GM18499 (cell line): ENCODE measurements around the gene TRAPPC1.
A peak's percentile ranks its signal among the peaks of the same experiment; 100 is the strongest.
"Not testable (repeated sequence)": the region's sequence is repeated elsewhere in the genome, so short reads cannot be mapped to it uniquely, and the experiment has no call there.

Experiments used
- ATAC-seq: cut with Tn5 transposase; IDR thresholded peaks from one replicate; pipeline ENCODE4 v1.9.1; 2021; ENCODE audit warnings: moderate number of reproducible peaks; ENCODE audit not compliant: insufficient read depth, unreplicated experiment

TRAPPC1 gene

GRCh38 chr17:7931709-7932482 lies at the start of gene TRAPPC1, which contains the start of gene CNTROB:
TRAPPC1 (minus strand) TSS chr17:7931946; CDS start chr17:7931829, 117 bp downstream.
CNTROB (plus strand) TSS chr17:7932206; CDS start chr17:7933080, 874 bp downstream.
- ATAC-seq: peak; percentile 90

- no peak for ATAC-seq
Observed at GRCh38 chr17:7977805-7978204, 46.1 kb upstream of the TRAPPC1 start.

- ATAC-seq: no peak
Observed at GRCh38 chr17:7977039-7977438, 45.3 kb upstream of the TRAPPC1 start.

GRCh38 chr17:7974638-7975131 lies 42.9 kb upstream of the TRAPPC1 start:
- no peak for ATAC-seq

GRCh38 chr17:7972131-7972785 lies 40.5 kb upstream of the TRAPPC1 start:
- no peak for ATAC-seq

GRCh38 chr17:7971651-7972050 lies 39.9 kb upstream of the TRAPPC1 start:
- no peak for ATAC-seq

GRCh38 chr17:7969433-7969832 lies 37.7 kb upstream of the TRAPPC1 start:
- ATAC-seq: no peak

- ATAC-seq: no peak
Observed at GRCh38 chr17:7967751-7968150, 36.0 kb upstream of the TRAPPC1 start.

- no peak for ATAC-seq
Observed at GRCh38 chr17:7961421-7961820, 29.7 kb upstream of the TRAPPC1 start.

GRCh38 chr17:7959503-7960253 lies 27.9 kb upstream of the TRAPPC1 start:
- ATAC-seq: no peak

- no peak for ATAC-seq
Observed at GRCh38 chr17:7956228-7956965, 24.7 kb upstream of the TRAPPC1 start.

- ATAC-seq: no peak
Observed at GRCh38 chr17:7955414-7956227, 23.9 kb upstream of the TRAPPC1 start.

GRCh38 chr17:7953266-7953665 lies 21.5 kb upstream of the TRAPPC1 start:
- ATAC-seq: not testable (repeated sequence)

- no peak for ATAC-seq
Observed at GRCh38 chr17:7951143-7951792, 19.5 kb upstream of the TRAPPC1 start.

- ATAC-seq: no peak
Observed at GRCh38 chr17:7950578-7950977, 18.8 kb upstream of the TRAPPC1 start.

- no peak for ATAC-seq
Observed at GRCh38 chr17:7947651-7948050, 15.9 kb upstream of the TRAPPC1 start.

- no peak for ATAC-seq
Observed at GRCh38 chr17:7946441-7946840, 14.7 kb upstream of the TRAPPC1 start.

GRCh38 chr17:7945651-7946050 lies 13.9 kb upstream of the TRAPPC1 start:
- ATAC-seq: no peak

- no peak for ATAC-seq
Observed at GRCh38 chr17:7944326-7944725, 12.6 kb upstream of the TRAPPC1 start.
